Breast epithelium (tissue), 4 donors: Measurements from ENCODE around the gene ALKBH2. TPM values are rescaled to one million over a fixed set of nuclear protein-coding genes. Genes with fewer than 3 reads are reported as not detected.

ENCODE experiments used
- DNase-seq, 2 donors: peaks; one replicate each; pipeline ENCODE4 v3.0.0-alpha.2; 2019; ENCODE audit warnings: low spot score in 2 of 2
- H3K27ac ChIP-seq, 2 donors: fragments of 200-600 bp; sonication (generic) in 1 of 2; one replicate each; pipeline ENCODE4 v1.5.1; 2016 to 2019; ENCODE audit warnings: mild to moderate bottlenecking in 1 of 2
- H3K27me3 ChIP-seq, 2 donors: fragments of 200-600 bp; sonication (generic) in 1 of 2; one replicate each; pipeline versions ENCODE4 v1.5.1 to v1.6.0; 2017 to 2019; ENCODE audit warnings: control low read depth in 1 of 2, mild to moderate bottlenecking in 1 of 2
- H3K36me3 ChIP-seq: fragments of 200-600 bp; one replicate; pipeline ENCODE4 v1.5.1; 2019
- H3K4me1 ChIP-seq, 2 donors: fragments of 200-600 bp; sonication (generic); one replicate each; pipeline ENCODE4 v1.5.1; 2016 to 2019; ENCODE audit warnings: control low read depth in 1 of 2
- H3K4me3 ChIP-seq, 3 donors: fragments of 200-600 bp; sonication (generic); 1 replicate in 2 of 3; 2 replicates in 1 of 3; pipeline ENCODE4 v1.5.1; 2016 to 2019; ENCODE audit warnings: mild to moderate bottlenecking in 3 of 3, moderate library complexity in 2 of 3
- H3K9me3 ChIP-seq, 2 donors: fragments of 200-600 bp; sonication (generic) in 1 of 2; one replicate each; pipeline ENCODE4 v1.5.1; 2016 to 2019; ENCODE audit warnings: control low read depth in 1 of 2
- POLR2A ChIP-seq: fragments of 450-650 bp; IDR thresholded peaks from one replicate; pipeline ENCODE4 v1.6.1; 2016; ENCODE audit warnings: antibody characterized with exemption, mild to moderate bottlenecking, moderate library complexity
- POLR2AphosphoS5 ChIP-seq, 3 donors: sonication (generic); formaldehyde crosslinking; IDR thresholded peaks; one replicate each; pipeline ENCODE4 v1.6.1; 2017; ENCODE audit warnings: antibody characterized with exemption in 3 of 3
- intact Hi-C: fragments of 100-400 bp; cut with DNase I; formaldehyde crosslinking; loops from one replicate; pipeline ENCODE4 v1.15.1; 2023; ENCODE audit warnings: low total_unique reads
- total RNA-seq, 3 donors: library from RNA; depleted of rRNA; stranded (reverse); fragments of >200 nt; gene quantifications; one replicate each; pipeline ENCODE4 v1.1.0, GENCODE V29; 2016
- TF ChIP-seq, protein P1 (sequence below), 3 donors: fragments of 450-650 bp; IDR thresholded peaks; one replicate each; pipeline ENCODE4 v1.5.1; 2016 to 2017; ENCODE audit warnings: antibody characterized with exemption in 3 of 3, mild to moderate bottlenecking in 3 of 3, moderate library complexity in 3 of 3

The ALKBH2 gene
- 10 to 100 TPM; 18.9 to 27.2 (median 18.9) TPM for total RNA-seq

- peak within 1 kb of the TSS; percentile 73 to 85 for H3K27ac ChIP-seq
- no peaks in the 10 kb centered on the region for H3K9me3 ChIP-seq
- peak; percentile 87 to 94 for DNase-seq
- H3K4me1 ChIP-seq = peaks cover 5 to 15% of the 10 kb centered on the region in 2 donors
- TF ChIP-seq POLR2A (no peak), POLR2AphosphoS5 (IDR thresholded peaks at IDR 0.05) (peak; percentile 80 to 94 (median 82))
- TF ChIP-seq, protein P1, sequence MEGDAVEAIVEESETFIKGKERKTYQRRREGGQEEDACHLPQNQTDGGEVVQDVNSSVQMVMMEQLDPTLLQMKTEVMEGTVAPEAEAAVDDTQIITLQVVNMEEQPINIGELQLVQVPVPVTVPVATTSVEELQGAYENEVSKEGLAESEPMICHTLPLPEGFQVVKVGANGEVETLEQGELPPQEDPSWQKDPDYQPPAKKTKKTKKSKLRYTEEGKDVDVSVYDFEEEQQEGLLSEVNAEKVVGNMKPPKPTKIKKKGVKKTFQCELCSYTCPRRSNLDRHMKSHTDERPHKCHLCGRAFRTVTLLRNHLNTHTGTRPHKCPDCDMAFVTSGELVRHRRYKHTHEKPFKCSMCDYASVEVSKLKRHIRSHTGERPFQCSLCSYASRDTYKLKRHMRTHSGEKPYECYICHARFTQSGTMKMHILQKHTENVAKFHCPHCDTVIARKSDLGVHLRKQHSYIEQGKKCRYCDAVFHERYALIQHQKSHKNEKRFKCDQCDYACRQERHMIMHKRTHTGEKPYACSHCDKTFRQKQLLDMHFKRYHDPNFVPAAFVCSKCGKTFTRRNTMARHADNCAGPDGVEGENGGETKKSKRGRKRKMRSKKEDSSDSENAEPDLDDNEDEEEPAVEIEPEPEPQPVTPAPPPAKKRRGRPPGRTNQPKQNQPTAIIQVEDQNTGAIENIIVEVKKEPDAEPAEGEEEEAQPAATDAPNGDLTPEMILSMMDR (IDR thresholded peaks at IDR 0.05) = peak; percentile 77 to 97 (median 95)
- intact Hi-C loops = loop anchor here (5.0 kb wide), 1 partner anchor 531 kb away; the partner anchor contains the start of genes ISCU and SART3
- no peaks in the 10 kb centered on the region for H3K27me3 ChIP-seq
- H3K4me3 ChIP-seq = peak within 1 kb of the TSS; percentile 51 to 72 (median 63)
- no peaks in the 10 kb centered on the region for H3K36me3 ChIP-seq
Observed at GRCh38 chr12:109093022-109093918, at the start of gene ALKBH2. ALKBH2 (minus strand) TSS chr12:109093472; CDS start chr12:109092786, 686 bp downstream.

DNA sequence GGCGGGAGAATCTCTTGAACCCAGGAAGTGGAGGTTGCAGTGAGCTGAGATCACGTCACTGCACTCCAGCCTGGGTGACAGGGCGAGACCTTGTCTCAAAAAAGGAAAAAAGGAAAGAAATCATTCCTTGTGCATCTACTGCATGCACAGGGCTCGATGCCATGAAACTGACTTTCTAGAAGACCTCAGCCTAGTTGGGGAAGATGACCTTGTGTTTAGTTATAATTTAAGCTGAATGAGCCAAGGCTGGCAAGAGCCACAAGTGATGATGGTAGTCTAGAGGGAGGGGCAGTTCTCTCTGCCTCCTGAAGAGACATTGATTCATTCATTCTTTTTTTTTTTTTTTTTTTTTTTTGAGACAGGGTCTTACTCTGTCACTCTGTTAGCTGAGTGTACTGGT is 47.3 kb upstream of the ALKBH2 start:
- no peaks in the 10 kb centered on the region for H3K27me3 ChIP-seq
- intact Hi-C loops = no loop called here

DNA sequence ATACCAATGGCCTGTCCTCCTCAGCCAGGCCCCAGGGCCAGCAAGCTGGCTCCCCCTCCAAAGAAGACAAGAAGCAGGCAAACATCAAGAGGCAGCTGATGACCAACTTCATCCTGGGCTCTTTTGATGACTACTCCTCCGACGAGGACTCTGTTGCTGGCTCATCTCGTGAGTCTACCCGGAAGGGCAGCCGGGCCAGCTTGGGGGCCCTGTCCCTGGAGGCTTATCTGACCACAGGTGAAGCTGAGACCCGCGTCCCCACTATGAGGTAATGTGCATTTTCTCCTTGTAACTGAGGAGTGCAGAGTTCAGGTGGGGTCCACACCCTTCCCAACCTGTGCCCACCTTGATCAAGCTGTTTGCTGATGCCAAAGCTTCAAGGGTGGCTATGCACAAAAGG is 46.5 kb upstream of the ALKBH2 start:
- Histone ChIP-seq H3K36me3 (no peaks in the 10 kb centered on the region), H3K4me1 (no peaks in the 10 kb centered on the region), H3K27ac (peak overlapping the region in 1 of 2 donors; percentile 7), H3K27me3 (no peaks in the 10 kb centered on the region), H3K9me3 (no peaks in the 10 kb centered on the region), H3K4me3 (no peak overlapping the region)
- intact Hi-C loops = no loop called here
- TF ChIP-seq POLR2A (no peak), POLR2AphosphoS5 (IDR thresholded peaks at IDR 0.05) (no peak)
- TF ChIP-seq, protein P1 (IDR thresholded peaks at IDR 0.05) = no peak
- no peak for DNase-seq

More for the DNA sequence above, 47.3 kb upstream of the ALKBH2 start:
- no peaks in the 10 kb centered on the region for H3K9me3 ChIP-seq
- H3K36me3 ChIP-seq = no peaks in the 10 kb centered on the region
- no peak overlapping the region for H3K4me3 ChIP-seq
- TF ChIP-seq POLR2A (no peak), POLR2AphosphoS5 (IDR thresholded peaks at IDR 0.05) (no peak)
- TF ChIP-seq, protein P1 (IDR thresholded peaks at IDR 0.05) = no peak
- no peak for DNase-seq
- no peaks in the 10 kb centered on the region for H3K4me1 ChIP-seq
- H3K27ac ChIP-seq = no peak overlapping the region

DNA sequence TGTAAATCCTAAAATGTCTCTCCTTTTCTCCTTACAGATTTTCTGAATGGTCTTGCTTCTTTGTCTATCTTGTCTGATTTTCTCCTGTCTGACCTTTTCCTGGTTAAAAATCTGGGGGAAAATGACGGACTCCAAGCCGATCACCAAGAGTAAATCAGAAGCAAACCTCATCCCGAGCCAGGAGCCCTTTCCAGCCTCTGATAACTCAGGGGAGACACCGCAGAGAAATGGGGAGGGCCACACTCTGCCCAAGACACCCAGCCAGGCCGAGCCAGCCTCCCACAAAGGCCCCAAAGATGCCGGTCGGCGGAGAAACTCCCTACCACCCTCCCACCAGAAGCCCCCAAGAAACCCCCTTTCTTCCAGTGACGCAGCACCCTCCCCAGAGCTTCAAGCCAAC is 46.1 kb upstream of the ALKBH2 start:
- DNase-seq = no peak
- intact Hi-C loops = no loop called here
- Histone ChIP-seq H3K9me3 (no peaks in the 10 kb centered on the region), H3K36me3 (no peaks in the 10 kb centered on the region), H3K27ac (peak overlapping the region in 1 of 2 donors; percentile 7), H3K4me1 (peaks cover 0 to 2% of the 10 kb centered on the region in 2 donors), H3K4me3 (no peak overlapping the region), H3K27me3 (no peaks in the 10 kb centered on the region)
- TF ChIP-seq POLR2A = no peak
- TF ChIP-seq, protein P1 (IDR thresholded peaks at IDR 0.05) = no peak
- no peak for TF ChIP-seq POLR2AphosphoS5 (IDR thresholded peaks at IDR 0.05)

DNA sequence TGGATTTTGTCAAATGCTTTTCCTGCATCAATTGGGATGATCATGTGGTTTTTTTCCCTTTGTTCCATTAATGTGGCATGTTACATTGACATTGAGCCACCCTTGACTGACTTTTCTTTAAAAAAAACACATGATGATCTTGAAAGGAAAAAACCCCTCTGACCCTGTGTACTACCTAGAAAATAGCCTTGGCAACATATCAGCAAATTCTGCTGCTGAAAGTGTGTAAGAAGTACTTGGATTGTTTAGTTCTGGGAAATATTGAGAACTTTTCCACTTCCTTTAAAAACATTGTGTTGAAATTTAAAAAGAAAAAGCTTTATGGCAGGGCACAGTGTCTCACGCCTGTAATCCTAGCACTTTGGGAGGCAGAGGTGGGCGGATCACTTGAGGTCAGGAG is 43.8 kb upstream of the ALKBH2 start:
- no peaks in the 10 kb centered on the region for H3K36me3 ChIP-seq
- peak overlapping the region; percentile 57 to 81 for H3K27ac ChIP-seq
- intact Hi-C loops = no loop called here
- peaks cover 0 to 6% of the 10 kb centered on the region in 2 donors for H3K4me1 ChIP-seq
- H3K9me3 ChIP-seq = no peaks in the 10 kb centered on the region
- no peaks in the 10 kb centered on the region for H3K27me3 ChIP-seq
- no peak overlapping the region for H3K4me3 ChIP-seq
- TF ChIP-seq, protein P1 (IDR thresholded peaks at IDR 0.05) = no peak
- no peak for TF ChIP-seq POLR2A
- peak in 1 of 3 donors; percentile 42 for TF ChIP-seq POLR2AphosphoS5 (IDR thresholded peaks at IDR 0.05)
- DNase-seq = no peak
